Hypothalamus (tissue), 51 donors: ENCODE measurements around the gene CCNL1.

ENCODE experiments used
- DNase-seq, 51 donors: peaks; one replicate each; lab custom pipeline; 2025; lab: John Stamatoyannopoulos, UW

Gene CCNL1

DNA sequence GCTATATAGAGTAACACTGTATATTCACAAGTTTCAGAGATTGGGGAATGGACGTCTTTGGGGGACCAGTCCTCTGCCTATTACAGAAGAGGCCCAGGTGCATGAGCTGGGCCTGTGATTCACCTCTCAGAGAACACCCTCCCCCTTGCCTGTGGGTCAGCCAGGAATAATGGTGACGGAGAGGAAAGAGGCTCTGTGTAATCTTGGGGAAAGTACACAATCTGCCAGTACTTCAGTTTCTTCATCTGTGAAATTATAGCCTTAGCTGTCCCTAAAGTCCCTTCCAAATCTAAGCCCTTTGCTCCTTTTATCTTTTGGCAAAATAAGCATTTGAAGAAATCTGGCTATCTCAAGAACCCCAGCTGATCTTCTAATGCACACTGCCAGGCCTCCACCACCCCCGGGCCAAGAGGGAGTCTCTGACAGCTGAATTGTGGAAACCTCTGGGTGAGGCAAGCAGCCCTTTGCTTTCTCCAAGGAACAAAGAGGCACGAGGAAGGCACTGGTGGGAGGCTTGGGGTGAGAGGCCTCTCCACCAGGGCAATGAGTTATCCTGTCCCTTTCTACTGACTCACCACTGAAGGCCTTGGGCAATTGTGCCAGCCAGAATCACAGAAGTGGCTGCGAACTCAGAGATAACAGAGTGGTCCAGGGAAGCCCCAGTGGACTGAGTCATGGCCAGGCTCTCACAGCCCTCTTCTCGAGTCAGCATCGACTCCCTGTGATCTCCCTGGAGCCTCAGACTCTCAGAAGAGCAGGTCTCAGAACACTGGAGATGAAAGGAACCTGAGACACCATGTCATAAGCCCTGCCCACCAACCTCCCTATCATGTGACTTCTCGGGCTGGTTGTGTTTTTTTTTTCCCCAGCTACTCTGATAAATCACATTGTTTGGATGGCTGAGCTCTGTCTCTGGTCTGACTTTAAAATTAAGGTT, 31.8 kb downstream of the CCNL1 start:
- no peak for DNase-seq

DNA sequence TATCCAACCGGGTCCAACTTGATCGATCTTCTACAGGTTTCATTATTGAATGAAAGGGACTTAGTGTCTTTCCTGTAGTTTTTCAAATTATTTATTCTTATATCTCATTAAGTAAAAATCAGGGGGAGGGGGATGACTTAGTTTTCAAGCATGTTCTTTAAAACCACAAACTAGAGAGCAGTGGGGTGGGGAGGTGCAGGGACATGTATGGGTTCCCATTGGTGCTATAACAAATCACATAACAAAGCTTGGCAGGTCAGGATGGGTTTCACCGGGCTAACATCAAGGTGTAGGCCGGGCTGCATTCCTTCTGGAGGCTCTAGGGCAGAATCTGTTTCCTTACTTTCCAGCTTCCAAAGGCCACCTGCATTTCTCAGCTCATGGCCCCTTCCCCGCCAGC, 32.7 kb downstream of the CCNL1 start:
- DNase-seq: no peak

DNA sequence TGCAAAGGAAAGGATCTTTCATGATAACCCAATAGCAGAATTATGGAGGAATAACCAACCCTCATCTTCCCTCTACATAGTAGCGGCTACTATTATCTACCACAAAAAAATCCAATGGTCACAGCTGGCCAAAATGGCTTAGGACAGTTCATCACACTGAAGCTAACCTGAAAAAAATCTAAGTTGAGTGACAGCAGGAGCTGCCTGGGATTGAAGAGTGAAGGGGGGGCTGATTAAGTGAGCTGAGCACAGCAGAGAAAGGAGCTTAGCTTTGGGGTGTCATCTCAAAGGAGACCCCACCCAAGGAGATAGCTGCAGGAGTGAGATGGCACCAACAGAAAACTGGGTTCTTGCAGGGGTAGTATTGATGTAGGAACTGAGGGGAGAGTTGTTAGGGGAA, 33.6 kb downstream of the CCNL1 start:
- no peak for DNase-seq

DNA sequence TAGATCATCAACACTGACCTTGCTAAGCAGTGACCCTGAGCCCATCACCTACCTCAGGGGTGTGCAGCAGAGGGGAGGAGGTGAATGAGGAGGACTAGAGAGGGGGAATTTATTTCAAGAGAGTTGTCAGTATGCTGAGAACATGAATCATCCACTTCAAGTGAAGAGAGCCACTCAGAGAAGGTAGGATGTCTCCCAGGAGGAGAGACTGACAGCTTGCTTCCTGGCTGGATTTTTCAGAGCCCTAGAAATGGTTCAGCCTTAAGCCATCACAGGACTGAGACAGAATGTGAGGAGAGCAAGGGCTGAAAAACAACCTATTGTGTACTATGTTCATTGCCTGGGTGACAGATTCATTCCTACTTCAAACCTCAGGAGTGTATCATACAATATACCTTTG, 34.8 kb downstream of the CCNL1 start:
- DNase-seq: no peak

DNA sequence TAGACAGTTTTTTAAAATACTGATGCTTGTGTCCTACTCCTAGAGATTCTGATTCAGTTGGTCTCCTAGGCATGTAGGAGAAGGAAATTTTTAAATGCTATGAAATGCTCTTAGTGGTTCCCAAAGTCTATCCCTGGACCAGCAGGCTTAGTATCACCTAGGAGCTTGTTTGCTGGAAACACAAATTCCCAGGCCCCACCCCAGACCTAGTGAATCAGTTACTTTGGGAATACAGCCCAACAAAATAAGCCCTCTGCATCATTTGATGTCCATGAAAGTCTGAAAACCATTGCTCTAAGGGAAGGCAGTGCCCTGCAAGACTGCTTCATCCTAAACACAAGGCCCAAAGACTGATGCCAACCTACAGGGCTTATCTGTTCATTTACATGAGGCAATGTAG, 36.3 kb downstream of the CCNL1 start:
- DNase-seq: no peak

DNA sequence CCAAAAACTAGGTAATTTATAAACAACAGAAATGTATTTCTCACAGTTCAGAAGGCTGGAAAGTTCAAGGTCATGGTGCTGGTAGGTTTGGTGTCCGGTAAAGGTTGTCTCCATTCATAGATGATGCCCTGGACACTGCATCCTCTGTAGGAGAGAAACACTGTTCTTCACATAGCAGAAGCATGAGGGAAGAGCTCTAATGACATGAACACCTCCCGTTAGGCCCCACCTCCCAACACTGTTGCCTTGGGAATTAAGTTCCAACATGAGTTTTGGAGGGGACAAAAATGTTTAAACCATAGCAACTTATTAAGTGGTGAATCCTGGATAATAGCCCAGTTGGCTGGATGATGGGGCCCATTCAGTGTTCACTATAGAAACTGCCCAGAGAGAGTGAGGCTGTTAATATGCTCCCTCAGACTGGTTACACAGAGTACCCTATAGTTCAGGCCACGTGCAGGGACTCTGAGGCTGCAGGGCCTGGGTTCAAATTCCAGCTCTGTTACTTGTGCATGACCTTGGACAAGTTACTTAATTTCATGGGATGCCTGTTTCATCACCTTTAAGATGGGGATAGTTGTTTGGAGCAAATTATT, 37.0 kb downstream of the CCNL1 start:
- no peak for DNase-seq

DNA sequence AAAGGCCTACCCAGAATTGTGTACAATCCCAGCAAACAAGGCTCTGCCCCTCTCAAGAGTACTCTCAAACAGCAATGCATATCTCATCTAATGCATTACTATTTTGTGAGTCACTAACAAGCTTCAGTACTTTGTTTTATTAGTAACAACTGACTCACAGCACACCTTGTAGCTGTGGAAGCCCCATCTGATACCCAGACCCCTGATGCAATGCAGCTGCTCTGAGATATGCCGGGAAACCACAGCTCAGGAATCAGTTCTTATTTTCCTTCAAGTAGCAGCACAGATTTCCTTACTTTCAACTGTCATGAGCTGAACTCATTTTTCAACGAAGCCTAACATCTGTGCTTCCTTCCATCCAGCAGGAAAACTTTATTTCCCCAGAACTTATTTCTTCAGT, 37.8 kb downstream of the CCNL1 start:
- DNase-seq: no peak

DNA sequence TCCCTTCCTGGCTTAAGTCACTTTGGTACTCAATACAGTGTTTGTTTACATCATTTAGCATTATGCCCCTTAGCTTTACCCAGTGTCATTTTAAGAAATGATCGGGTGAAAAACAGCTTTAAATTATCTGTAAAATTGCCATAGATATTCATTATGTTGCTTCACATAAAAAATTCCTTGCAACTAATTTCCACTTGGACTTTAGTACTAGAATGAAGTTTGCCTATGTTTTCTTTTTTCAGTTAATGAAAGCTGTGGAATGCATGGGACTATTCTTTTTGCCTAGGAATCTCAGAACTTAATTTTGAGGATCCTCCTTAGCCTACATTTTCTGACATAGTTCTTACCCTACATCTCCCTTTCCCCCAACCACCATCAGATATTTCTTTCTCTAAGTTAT, 38.4 kb downstream of the CCNL1 start:
- no peak for DNase-seq

DNA sequence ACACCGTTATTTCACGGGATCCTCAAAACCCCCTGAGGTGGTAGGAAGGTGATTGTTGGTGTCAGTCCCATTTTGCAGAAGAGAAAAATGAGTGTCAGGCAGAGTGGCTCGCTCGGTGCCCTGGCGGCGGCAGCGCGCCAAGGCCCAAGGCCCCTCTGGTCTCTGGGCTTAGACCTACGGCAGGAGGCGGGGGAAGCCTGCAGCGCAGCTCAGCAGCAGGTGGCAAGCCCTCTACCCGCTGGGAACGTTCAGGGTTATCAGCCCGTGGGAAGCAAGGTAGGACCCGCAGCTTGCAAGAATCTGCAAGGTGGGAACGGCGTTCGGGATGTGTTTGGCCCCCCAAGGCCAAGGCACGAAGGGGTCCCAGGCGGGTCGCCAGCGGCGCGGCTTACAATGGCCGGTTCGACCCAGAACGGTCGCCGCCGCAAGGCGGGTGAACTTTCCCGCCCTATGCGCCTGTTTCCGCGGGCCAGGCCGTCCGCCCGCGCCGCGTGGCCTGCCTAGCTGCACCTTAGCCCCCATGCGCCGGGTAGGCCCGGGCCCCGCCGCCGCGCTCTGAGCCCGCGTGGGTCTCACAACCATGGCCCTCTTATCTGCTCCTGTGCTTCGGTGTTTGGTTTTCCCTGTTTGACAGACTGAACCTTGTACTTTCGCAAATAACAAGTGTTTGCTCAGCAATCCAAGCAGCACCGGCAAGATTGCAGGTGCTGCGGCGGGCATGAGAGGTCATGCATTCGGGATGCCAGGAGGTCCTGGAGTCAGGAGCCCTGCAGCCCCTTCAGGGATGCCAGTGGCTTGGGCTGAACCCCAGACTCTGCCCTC, 39.7 kb downstream of the CCNL1 start:
- no peak for DNase-seq

DNA sequence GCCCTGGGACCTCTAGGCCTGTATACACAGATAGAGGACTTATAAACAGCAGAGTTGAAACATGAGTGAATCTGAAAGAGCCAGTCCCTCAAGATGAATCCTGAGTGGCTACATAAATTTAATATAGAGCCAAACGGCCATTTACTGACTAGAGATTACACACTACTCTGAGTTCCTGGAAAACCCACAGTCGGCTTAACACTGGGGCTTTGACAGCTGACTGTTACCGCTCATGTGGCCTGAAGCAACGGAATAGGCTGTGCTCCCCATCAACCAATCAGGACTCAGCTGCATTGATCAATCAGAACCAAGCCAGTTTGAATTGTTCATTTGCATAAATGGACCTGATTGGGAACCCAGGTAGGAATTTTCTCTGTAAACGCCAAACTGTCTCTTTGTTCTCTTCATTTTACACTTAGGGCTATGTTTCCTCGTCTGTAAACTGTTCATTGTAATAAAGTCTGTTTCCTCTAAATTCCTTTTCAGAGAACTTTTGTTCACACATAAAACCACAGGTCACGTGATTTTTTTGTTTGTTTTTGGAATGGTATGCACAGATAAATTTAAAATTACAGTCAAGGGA, 40.5 kb downstream of the CCNL1 start:
- no peak for DNase-seq

DNA sequence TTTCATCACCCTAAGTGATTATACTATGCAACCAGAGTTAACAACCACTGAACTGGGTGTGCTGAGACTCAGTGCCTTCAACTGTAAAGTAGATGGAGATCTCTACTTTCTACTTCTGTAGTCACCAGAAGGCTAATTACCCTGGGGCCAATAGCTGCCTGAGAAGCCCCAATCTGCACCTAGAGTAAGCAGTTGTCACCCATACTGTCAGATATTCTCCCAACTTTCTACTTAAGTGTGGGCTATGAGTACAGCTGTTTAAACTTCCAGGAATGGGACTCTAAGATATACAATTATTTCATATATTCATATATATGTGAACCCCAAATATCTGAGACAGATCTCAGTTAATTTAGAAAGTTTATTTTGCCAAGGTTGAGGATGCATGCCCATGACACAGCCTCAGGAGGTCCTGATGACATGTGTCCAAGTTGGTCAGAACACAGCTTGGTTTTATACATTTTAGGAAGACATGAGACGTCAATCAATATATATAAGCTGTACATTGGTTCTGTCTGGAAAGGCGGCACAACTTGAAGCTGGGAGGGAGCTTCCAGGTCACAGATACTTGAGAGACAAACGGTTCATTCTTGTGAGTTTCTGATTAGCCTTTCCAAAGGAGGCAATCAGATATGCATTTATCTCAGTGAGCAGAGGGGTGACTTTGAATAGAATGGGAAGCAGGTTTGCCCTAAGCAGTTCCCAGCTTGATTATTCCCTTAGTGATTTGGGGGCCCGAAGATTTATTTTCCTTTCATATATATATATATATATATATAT, 41.9 kb downstream of the CCNL1 start:
- DNase-seq: no peak

DNA sequence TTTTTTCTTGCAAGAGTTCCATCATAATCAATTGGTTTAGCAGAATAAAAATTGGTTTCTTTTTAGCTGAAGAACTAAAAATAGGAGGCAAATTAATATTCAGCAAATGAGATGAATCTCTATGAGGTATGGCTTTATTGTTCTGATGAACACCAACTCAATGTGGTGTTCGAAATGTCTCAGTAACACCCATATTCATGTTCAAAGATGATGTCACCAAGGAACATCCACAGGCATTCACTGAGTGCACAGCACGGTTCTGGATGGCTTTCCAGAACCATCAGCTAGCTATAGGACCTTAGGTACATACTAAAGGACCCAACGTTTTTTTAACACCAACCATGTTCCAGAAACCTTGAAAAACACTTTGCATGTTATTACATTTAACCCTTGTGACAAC, 42.7 kb downstream of the CCNL1 start:
- DNase-seq: no peak

DNA sequence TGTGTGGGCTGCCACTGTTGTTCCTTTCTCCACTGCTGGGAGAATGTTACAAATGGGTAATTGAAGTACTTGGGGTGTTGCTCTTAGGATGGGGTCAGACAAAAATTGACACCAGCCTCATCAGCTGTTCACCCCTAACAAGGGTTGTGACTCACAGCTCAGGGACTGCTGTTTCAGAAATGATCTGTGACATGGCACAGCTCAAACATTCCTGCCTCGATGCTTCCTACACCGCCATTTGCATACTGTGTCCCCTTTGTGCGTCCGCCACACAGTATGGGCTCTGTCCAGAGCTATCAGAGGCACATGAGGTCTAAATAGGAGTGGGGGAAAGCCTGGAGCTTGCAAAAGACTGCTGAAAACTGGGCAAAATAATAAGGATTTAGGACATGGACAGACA, 43.9 kb downstream of the CCNL1 start:
- peak in 1 of 51 donors; percentile 8 for DNase-seq

DNA sequence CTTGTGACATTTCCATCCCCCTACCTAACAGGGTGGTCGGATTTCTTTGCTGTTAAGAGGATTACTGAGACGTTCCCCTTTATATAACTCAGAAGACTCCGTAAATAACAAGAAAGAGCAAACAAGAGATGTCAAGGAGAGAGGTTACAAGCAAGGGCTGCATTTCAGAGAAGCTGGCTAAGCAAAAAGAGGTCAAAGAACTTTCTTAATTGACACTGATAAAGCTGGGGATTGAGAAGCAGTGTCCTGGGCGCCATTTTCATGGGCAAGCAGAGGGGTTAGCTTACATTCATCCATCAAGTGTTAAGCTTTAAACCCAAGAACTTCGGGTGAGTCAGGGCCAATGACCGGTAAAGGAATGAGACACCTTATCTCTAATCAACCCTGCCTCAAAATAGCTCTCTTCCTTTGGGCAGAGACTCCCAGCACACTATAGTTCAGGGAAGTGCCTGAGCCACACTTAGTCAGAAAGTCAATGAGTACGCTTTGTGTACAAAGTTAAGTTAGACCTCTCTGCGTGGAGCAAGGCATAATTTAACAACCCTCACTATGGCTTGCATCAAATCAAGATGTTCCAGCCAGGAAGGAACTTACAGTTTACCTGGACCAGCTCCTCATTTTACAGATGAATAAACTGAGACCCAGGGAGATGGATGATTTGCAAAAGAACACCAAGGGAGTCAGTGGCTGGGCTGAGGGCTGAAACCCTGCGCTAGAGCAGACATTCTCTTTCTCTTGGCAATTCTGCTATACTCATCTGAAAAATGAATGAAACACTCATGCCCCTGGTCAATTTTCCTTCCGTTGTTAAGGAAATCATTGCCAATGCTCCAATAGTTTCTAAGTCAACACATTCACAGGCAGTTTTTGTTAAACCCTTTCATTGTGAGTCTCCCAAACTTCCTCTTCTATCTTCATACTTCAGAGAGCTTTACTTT, 44.6 kb downstream of the CCNL1 start:
- DNase-seq: no peak

DNA sequence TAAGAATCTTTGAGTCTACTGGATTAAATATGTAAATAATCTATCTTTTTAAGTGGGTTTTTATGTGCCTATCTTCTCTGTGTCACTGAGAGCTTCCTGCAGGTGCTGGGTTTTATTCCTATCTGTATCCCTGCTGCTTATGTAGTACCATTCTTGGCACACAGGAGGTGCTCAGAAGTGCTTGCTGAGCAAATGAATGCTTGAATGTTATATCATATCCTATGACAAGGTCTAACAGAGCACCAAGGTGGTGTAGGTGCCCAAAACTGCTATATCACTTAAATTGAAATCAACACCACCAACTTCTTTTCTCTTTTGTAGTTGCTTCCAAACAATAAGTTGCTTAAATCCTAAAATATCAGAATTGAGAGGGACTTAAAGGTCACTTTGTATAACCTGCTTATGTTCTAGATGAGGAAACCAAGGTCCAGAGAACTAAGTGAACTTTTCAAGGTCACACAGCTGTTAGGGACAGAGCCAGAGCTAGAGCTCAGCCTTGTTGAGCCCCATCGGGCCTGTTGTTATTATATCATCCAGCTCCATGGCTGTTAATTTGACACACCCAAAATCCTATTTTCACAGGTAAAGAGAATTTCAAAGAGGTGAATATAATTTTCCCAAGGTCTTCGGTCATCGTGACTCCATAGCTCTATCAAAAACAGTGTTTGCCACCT, 46.0 kb downstream of the CCNL1 start:
- no peak for DNase-seq

DNA sequence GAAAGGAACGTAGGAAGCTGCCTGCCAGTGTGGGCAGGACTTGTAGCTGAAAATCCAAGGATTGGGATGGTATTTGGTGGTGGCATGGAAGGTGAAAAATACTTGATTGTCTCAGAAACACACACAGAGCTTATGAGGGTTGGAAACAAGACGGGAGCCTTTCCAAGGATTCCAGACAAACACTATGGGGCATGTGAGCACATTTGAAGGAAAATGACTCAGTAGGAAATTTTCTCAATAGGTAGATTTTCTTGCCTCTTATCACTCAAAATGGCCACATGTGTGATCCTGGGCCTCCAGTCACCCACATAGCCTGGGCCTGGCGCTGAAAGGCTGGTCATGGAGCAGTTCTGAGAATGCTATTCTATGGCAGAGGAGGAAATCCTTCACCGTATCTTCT, 47.4 kb downstream of the CCNL1 start:
- DNase-seq: no peak

DNA sequence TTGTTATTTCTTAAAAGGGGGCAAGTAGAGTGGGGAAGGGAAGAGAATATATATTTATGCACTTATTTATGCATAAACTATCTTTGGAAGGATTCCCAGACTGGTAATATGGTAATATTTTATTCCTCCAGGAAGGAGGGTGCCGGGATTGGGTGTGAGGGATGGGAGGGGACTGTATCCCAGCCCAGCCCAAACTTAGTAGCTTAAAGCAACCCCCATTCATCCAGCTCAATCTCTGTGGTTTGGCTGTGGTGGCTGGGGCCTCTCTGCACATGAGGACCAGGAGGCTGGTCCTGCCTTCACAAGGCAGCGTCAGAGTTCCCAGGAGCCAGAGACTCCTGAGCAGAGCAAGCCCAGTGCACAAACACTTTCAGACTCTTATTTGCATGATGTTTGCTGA, 48.4 kb downstream of the CCNL1 start:
- no peak for DNase-seq

DNA sequence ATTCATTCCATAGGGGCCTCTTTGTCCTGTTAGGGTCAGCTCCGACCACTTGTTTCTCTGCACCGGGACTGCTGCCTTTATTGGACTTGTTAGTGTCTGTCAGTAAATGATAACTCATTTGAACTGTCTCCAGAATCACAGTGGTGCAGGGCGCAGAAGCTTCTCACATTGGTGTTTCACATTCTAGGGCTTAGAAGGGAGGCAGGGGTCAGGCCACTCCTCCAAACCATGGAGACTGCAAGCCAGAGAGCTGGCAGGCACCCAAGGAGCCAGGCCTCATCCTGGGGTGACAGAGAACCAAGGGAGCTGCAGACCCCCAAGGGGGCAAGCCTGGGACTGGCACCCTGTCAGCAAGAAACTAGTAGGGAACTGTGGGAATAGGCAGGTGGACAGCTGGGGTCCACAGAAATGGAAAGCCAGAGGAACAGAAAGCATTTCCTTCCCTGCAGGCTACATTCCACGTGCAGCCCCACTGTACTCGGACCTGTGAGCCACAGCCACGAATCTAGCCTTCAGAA, 49.1 kb downstream of the CCNL1 start:
- DNase-seq: no peak
